GM23248 (cell line): ENCODE measurements around the gene MAGEA11.

Experiments
- EZH2 ChIP-seq: fragments of 200-600 bp; sonication (generic); IDR thresholded peaks from 2 replicates; pipeline ENCODE4 v1.6.1; 2018; ENCODE audit warnings: antibody characterized with exemption, mild to moderate bottlenecking; ENCODE audit not compliant: insufficient read depth, poor library complexity, severe bottlenecking
- EZH2phosphoT487 ChIP-seq: fragments of 200-600 bp; sonication (generic); IDR thresholded peaks from 2 replicates; pipeline ENCODE4 v1.6.1; 2018; ENCODE audit warnings: antibody characterized with exemption, moderate library complexity, mild to moderate bottlenecking, low read depth; ENCODE audit not compliant: insufficient read depth

DNA sequence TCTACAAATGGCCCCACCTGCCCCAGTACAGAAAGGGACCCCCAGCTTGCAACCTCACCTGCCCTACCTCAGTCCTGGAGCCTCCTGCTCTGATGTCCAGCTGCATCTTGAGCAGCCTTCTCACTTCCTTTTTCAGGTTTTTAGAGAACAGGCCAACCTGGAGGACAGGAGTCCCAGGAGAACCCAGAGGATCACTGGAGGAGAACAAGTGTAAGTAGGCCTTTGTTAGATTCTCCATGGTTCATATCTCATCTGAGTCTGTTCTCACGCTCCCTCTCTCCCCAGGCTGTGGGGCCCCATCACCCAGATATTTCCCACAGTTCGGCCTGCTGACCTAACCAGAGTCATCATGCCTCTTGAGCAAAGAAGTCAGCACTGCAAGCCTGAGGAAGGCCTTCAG is 3.6 kb downstream of the MAGEA11 start:
- TF ChIP-seq EZH2phosphoT487: no peak
- TF ChIP-seq EZH2: no peak
